ENCODE measurements around the gene BCAS1.
A peak's percentile ranks its signal among the peaks of the same experiment; 100 is the strongest.

The BCAS1 gene

DNA sequence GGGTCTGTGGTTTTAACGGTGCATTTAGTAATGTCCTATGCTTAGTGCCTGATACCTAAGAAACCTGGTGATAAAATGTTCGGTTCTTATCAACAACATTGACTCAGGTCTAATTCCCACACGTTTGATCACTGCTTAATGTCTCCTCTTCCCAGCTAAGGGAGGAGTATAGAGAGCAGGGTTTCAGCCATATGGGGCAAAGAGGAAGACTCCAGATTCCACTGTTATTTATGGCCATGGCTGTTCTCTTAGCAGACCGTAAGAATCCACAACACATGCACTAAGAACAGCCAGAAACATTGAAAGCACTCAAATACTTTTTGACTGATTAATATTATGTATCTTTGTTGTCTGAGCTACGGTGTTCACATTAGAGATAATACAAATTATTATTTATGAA lies 112.1 kb downstream of the BCAS1 start (continued):
- TF ChIP-seq, protein P1, sequence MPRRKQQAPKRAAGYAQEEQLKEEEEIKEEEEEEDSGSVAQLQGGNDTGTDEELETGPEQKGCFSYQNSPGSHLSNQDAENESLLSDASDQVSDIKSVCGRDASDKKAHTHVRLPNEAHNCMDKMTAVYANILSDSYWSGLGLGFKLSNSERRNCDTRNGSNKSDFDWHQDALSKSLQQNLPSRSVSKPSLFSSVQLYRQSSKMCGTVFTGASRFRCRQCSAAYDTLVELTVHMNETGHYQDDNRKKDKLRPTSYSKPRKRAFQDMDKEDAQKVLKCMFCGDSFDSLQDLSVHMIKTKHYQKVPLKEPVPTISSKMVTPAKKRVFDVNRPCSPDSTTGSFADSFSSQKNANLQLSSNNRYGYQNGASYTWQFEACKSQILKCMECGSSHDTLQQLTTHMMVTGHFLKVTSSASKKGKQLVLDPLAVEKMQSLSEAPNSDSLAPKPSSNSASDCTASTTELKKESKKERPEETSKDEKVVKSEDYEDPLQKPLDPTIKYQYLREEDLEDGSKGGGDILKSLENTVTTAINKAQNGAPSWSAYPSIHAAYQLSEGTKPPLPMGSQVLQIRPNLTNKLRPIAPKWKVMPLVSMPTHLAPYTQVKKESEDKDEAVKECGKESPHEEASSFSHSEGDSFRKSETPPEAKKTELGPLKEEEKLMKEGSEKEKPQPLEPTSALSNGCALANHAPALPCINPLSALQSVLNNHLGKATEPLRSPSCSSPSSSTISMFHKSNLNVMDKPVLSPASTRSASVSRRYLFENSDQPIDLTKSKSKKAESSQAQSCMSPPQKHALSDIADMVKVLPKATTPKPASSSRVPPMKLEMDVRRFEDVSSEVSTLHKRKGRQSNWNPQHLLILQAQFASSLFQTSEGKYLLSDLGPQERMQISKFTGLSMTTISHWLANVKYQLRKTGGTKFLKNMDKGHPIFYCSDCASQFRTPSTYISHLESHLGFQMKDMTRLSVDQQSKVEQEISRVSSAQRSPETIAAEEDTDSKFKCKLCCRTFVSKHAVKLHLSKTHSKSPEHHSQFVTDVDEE (CRISPR knock-in tag; IDR thresholded peaks at IDR 0.05) = no peak
- TF ChIP-seq PPARA (CRISPR knock-in tag; IDR thresholded peaks at IDR 0.05; ENCODE audit: borderline replicate concordance) (no peak), BACH2 (CRISPR knock-in tag; IDR thresholded peaks at IDR 0.05; ENCODE audit: borderline replicate concordance) (no peak), ARNTL (CRISPR knock-in tag; IDR thresholded peaks at IDR 0.05; ENCODE audit: borderline replicate concordance, low read depth) (no peak), ZFP3 (CRISPR knock-in tag; IDR thresholded peaks at IDR 0.05) (no peak), TCF4 (CRISPR knock-in tag; IDR thresholded peaks at IDR 0.05; ENCODE audit: borderline replicate concordance) (no peak)
- TF ChIP-seq, protein P2, sequence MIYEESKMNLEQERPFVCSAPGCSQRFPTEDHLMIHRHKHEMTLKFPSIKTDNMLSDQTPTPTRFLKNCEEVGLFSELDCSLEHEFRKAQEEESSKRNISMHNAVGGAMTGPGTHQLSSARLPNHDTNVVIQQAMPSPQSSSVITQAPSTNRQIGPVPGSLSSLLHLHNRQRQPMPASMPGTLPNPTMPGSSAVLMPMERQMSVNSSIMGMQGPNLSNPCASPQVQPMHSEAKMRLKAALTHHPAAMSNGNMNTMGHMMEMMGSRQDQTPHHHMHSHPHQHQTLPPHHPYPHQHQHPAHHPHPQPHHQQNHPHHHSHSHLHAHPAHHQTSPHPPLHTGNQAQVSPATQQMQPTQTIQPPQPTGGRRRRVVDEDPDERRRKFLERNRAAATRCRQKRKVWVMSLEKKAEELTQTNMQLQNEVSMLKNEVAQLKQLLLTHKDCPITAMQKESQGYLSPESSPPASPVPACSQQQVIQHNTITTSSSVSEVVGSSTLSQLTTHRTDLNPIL (CRISPR knock-in tag; IDR thresholded peaks at IDR 0.05; ENCODE audit: low read depth) = no peak

DNA sequence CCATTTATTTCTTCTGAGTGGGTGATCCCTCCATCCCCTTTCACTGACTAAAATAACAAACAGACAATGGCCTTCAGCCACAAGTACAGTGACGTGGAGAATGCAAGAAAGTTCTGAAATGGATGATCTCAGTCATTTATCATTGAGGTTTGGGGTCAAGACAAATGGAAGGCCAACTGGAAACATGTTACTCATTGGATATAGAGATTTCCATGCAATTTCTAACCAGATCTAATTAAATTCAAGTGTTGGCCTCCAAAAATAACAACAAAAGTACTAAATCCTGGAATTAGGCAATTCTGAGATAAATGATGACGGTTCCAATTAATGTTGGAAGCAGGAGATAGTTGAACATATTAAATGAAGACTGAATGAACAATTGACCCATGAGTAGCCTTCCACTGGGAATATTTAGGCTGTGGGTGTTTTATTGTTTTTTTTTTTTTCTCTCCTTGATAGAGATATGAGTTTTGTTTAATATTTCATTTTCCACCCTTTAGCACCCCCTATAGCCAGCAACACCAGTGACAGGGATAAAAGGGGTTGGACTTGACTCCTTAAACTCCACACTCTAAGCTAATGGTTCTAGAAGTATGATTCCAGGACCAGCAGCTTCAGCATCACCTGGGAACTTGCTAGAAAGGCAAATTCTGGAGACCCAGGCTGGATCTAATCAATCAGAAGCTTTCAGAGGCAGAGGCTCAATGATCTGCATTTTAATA lies 112.8 kb downstream of the BCAS1 start:
- ATAC-seq = peak; percentile 54; the same call in 1 of the 3 replicates
- TF ChIP-seq, protein P3, sequence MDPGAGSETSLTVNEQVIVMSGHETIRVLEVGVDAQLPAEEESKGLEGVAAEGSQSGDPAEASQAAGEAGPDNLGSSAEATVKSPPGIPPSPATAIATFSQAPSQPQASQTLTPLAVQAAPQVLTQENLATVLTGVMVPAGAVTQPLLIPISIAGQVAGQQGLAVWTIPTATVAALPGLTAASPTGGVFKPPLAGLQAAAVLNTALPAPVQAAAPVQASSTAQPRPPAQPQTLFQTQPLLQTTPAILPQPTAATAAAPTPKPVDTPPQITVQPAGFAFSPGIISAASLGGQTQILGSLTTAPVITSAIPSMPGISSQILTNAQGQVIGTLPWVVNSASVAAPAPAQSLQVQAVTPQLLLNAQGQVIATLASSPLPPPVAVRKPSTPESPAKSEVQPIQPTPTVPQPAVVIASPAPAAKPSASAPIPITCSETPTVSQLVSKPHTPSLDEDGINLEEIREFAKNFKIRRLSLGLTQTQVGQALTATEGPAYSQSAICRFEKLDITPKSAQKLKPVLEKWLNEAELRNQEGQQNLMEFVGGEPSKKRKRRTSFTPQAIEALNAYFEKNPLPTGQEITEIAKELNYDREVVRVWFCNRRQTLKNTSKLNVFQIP (CRISPR knock-in tag; IDR thresholded peaks at IDR 0.05; ENCODE audit: borderline replicate concordance, low read depth) = no peak
- TF ChIP-seq BACH2 (CRISPR knock-in tag; IDR thresholded peaks at IDR 0.05; ENCODE audit: borderline replicate concordance) (no peak), ESRRG (CRISPR knock-in tag; IDR thresholded peaks at IDR 0.05) (no peak), TOX (CRISPR knock-in tag; IDR thresholded peaks at IDR 0.05; ENCODE audit: borderline replicate concordance) (no peak), ARNTL (CRISPR knock-in tag; IDR thresholded peaks at IDR 0.05; ENCODE audit: borderline replicate concordance, low read depth) (no peak), RARB (CRISPR knock-in tag; IDR thresholded peaks at IDR 0.05) (no peak)
- TF ChIP-seq, protein P1 (CRISPR knock-in tag; IDR thresholded peaks at IDR 0.05) = no peak

DNA sequence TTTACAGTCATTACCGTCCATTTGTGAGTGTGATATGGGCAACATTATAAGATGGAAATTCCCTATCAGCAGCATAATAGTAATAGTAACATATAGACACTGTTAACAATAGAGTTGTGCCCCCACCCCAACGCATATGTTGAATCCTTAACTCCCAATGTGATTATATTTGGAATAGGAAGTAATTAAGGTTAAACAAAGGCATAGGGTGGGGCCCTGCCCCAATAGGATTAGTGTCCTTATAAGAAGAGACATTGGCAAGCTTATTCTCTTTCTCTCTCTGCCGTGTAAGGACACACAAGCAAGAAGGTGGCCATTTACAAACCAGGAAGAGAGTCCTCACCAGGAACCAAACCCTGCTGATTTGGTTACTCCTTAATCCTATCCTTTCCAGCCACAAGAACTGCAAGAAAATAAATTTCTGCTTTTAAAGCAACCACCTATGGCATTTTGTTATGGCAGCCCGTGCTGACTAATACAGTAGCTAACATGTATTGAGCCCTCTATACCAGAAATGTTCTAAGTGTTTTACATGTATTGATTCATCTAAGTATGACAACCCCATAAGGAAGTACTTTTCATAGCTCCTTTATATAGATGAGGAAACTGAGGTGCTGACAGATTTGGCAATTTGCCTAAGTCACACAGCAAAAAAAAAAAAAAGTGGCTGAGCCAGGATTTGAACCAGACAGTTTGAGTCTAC lies 114.2 kb downstream of the BCAS1 start:
- no peak for ATAC-seq
- TF ChIP-seq TOX (CRISPR knock-in tag; IDR thresholded peaks at IDR 0.05; ENCODE audit: borderline replicate concordance) = no peak
- no peak for TF ChIP-seq CSDC2 (CRISPR knock-in tag; IDR thresholded peaks at IDR 0.05)
- TF ChIP-seq SNAI2 (CRISPR knock-in tag; IDR thresholded peaks at IDR 0.05) = no peak
- TF ChIP-seq, protein P3 (CRISPR knock-in tag; IDR thresholded peaks at IDR 0.05; ENCODE audit: borderline replicate concordance, low read depth) = no peak
- TF ChIP-seq ESRRG (CRISPR knock-in tag; IDR thresholded peaks at IDR 0.05) = no peak
- no peak for TF ChIP-seq ZNF8 (CRISPR knock-in tag; IDR thresholded peaks at IDR 0.05)
- TF ChIP-seq RARB (CRISPR knock-in tag; IDR thresholded peaks at IDR 0.05) = no peak
- TF ChIP-seq, protein P4, sequence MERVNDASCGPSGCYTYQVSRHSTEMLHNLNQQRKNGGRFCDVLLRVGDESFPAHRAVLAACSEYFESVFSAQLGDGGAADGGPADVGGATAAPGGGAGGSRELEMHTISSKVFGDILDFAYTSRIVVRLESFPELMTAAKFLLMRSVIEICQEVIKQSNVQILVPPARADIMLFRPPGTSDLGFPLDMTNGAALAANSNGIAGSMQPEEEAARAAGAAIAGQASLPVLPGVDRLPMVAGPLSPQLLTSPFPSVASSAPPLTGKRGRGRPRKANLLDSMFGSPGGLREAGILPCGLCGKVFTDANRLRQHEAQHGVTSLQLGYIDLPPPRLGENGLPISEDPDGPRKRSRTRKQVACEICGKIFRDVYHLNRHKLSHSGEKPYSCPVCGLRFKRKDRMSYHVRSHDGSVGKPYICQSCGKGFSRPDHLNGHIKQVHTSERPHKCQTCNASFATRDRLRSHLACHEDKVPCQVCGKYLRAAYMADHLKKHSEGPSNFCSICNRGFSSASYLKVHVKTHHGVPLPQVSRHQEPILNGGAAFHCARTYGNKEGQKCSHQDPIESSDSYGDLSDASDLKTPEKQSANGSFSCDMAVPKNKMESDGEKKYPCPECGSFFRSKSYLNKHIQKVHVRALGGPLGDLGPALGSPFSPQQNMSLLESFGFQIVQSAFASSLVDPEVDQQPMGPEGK (CRISPR knock-in tag; IDR thresholded peaks at IDR 0.05; ENCODE audit: borderline replicate concordance) = no peak
- TF ChIP-seq, protein P2 (CRISPR knock-in tag; IDR thresholded peaks at IDR 0.05; ENCODE audit: low read depth) = no peak
- TF ChIP-seq ZNF70 (CRISPR knock-in tag; IDR thresholded peaks at IDR 0.05) = no peak
- TF ChIP-seq, protein P1 (CRISPR knock-in tag; IDR thresholded peaks at IDR 0.05) = no peak
- TF ChIP-seq ARNTL (CRISPR knock-in tag; IDR thresholded peaks at IDR 0.05; ENCODE audit: borderline replicate concordance, low read depth) = no peak
